Retina (tissue), 1 donor: Measurements from ENCODE around the gene GPR35.

Source experiments
- DNase-seq: peaks from one replicate; pipeline ENCODE4 v3.0.0-alpha.2; 2016

Gene GPR35

DNA sequence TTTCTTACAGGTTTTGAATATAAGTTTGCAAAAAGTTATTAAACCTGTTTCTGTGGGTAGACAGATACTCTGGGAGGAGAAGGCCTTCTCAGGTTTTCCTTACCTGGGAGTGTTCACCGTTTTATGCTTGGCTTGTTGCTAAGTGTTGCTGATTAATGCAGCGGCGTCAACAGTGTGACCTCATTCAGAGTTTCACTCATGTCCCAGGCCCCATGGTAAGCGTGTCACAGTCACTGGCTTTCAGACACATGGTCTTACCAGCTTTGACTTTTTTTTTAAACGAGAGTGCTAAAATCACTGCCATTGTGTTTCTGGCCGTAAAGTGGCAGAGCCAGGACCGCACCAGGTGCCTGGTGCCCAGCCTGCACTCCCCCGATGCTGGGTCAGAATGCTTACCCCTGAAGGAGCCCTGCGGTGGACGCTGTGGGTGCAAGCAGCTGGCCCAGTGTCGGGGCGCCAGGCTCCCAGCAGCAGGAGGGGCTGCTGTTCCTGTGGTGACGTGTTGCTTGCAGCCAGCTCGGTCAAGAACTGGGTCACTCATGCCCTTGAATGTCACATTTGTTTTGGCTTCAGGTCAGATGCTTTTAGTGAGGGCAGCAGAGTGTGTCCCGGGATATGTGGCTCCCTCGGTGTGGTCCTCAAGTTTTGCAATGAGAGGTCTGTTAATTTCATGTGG is 35.3 kb upstream of the GPR35 start:
- DNase-seq, result no peak

DNA sequence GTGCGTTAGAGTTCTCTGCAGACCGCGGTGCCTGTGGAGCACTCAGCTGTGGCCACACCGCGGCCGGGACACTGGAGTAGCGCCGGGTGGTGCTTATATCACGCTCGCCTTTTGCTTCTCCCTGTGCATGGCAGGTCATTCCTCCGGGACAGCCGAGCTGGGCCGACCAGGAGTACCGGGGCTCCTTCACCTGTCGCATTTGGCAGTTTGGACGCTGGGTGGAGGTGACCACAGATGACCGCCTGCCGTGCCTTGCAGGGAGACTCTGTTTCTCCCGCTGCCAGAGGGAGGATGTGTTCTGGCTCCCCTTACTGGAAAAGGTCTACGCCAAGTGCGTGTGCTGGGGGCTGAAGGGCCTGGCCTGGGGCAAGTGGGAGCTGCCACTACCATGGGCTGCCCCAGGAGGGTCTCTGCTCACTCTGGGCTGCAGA is 34.6 kb upstream of the GPR35 start:
- DNase-seq, result no peak

DNA sequence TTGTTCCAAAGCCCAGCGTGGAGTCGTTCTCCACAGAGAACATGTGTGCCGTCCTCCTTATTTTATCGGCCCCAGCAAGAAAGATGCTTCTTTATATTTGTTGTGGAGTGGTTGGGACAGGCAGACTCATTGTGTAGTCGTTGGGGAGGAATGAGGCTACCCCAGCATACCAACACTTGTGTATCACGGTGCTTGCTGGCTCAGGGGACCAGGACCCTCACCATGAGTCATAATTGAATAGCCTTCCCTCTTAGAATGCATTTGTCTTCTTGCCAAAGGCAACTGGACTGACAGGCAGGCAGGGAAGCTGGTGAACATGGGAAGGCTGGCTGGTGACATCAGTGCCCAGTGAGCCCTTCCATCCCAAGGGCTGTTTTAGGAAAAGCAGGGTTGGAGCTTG is 34.1 kb upstream of the GPR35 start:
- DNase-seq, result no peak

DNA sequence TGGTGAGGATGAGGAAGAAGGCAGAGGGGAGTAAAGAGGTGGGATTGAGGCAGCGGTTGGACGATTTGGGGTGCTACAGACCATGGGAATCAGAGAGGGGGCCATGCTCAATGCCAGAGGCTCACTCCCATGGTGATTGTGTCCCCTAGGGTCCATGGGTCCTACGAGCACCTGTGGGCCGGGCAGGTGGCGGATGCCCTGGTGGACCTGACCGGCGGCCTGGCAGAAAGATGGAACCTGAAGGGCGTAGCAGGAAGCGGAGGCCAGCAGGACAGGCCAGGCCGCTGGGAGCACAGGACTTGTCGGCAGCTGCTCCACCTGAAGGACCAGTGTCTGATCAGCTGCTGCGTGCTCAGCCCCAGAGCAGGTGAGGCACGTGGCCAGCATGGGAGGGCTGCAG is 33.5 kb upstream of the GPR35 start:
- DNase-seq, result no peak

DNA sequence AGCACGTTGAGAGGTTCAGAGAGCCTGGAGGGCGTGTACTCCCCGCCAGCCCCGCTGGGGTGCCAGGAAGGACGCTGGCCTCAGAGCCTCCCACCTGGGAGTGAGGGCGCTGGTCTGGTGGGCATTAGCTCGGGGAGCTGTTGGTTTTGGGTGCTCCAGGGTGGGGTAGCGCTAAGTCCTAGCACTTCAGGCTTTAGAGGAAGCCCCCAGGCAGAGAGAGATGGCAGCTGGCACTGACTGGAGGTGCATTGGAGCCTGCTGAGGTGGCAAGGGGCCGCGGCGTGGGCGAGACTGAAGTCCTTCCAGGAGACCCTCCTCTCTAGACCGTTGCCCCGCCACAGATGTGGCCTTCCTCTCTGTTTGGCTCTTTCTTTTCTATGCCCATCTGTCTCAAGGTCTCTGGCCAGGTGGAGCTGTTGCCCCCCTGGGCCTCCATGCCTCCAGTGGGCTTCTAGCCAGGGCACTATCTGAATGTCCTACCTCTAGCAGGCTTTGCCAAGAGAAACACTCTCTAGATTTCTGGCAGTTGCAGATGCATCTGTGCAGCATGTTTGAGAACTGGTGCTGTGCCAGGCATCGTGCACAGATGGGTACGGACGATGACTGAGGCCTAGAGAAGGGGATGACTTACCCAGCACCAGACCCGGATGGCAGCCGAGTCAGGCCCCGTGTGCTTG is 32.1 kb upstream of the GPR35 start:
- DNase-seq, result no peak

DNA sequence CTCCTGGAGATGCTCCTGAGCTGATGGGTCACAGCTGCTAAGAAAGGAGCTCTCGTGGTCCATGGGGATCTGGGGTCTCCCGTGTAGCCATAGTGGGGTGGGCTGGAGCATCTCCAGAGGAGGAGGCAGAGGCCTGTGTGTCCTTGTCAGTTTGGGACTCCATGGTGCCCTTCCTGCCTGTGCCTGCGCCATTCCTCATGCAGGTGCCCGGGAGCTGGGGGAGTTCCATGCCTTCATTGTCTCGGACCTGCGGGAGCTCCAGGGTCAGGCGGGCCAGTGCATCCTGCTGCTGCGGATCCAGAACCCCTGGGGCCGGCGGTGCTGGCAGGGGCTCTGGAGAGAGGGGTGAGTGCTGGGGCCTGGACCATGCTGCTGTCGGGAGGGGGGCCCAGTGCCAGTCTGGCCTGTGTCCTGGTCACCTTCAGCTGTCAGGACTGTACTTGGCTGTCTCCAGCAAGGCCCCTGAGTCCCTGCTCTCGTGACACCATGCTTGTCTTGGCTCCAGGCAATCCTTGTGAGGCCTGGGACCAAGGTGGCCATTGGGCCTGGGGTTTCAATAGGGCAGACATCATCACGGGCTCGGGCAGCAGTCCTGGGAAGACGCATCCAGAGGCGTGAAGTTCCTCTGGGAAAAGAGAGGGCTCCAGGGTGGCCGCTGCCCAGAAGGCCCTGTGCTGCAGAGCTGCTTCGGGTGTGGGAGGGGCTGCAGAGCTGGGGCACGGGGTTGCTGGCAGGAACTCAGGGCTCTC is 31.4 kb upstream of the GPR35 start:
- no peak for DNase-seq

DNA sequence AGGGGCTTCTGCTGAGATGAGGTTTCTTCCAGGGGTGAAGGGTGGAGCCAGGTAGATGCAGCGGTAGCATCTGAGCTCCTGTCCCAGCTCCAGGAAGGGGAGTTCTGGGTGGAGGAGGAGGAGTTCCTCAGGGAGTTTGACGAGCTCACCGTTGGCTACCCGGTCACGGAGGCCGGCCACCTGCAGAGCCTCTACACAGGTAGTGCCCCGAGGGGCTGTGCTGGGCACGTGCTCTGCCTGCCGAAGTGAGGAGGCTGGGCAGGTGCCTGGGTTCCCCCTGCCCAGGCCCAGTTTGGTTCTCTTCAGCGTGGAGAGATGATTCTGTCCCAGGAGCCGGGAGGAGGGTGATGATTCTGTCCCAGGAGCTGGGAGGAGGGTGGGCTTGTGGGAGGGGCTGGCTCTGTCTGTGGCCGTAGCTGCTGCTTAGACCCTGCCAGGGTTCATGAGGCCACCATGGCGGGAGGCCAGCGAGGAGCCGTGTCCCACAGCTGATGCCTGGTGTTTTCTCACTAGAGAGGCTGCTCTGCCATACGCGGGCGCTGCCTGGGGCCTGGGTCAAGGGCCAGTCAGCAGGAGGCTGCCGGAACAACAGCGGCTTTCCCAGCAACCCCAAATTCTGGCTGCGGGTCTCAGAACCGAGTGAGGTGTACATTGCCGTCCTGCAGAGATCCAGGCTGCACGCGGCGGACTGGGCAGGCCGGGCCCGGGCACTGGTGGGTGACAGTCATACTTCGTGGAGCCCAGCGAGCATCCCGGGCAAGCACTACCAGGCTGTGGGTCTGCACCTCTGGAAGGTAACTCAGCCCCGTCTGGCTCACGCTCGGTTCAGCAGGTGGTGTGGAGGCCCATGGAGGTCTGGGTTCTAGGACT is 30.5 kb upstream of the GPR35 start:
- DNase-seq, result no peak

DNA sequence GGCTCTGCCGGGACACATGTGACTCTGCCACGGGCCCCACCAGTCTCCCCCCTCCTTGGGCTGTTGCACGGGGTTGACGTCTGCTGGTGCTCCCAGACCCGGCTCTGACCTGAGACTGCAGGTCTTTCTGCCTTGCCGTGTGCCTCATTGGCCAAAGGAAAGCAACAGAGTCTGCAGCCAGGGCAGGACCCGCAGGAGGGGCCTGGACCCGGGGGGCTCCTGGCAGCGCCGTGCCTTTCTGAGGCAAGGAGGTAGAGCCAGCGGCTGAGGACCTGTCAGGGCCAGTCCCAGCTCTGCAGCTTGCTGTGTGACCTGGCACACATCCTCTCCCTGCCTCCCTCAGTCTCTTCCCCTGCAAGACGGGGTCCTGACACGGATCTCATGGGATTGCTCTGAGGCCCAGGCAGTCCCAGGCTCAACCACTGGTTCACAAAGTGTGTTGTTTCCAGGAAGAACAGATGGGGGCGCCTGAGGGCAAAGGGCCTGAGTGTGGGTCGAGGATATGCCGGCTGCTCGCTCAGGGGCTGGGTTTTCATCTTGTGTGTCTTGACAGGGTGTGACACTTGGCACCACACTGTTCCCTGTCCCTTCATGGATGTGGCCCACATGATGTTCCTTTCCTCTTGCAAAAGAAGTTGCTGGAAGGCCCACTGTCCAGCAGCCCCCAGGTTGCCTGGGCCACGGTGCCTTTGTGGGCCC is 29.8 kb upstream of the GPR35 start:
- DNase-seq, result no peak

DNA sequence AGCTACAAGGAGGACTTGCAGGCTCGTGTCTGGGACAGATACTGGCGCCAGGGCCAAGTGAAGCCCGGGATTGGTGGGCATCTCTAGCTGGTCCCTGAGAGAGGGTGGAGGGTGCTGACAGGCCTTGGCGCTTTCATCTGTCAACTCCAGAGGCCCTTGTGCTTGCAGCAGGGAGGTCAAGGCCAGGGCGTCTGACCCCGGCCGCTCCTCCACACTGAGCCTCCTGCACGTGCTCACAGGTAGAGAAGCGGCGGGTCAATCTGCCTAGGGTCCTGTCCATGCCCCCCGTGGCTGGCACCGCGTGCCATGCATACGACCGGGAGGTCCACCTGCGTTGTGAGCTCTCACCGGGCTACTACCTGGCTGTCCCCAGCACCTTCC is 29.2 kb upstream of the GPR35 start:
- DNase-seq, result no peak

DNA sequence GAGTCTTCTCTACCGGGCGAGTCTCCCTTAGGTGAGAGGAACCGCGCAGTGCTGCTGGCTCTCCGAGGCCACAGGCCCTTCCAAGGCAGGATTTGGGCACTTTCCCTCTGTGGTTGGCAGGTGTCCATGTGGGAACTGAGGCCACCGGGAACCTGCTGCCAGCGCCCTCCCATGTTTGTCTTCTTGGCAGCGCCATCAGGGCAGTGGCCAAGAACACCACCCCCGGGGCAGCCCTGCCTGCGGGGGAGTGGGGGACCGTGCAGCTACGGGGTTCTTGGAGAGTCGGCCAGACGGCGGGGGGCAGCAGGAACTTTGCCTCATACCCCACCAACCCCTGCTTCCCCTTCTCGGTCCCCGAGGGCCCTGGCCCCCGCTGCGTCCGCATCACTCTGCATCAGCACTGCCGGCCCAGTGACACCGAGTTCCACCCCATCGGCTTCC is 28.8 kb upstream of the GPR35 start:
- DNase-seq, result no peak

DNA sequence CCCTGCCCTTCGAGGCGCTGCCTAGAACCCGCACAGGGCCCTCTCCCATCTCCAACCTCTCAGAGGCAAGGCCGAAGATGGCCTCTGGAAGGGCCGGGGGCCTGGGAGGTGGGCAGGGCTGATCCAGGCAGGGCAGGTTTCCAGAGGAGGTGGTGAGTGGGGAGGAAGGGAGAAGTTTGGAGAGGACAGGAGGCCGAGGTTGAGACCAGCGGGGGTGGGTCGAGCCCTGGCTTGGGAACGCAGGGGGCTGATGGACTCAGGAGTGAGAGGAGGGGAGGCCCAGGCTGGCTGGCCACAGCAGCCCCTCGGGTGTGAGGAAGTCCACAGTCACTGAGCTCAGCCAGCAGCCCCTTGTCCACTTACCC is 28.2 kb upstream of the GPR35 start:
- DNase-seq, result no peak

DNA sequence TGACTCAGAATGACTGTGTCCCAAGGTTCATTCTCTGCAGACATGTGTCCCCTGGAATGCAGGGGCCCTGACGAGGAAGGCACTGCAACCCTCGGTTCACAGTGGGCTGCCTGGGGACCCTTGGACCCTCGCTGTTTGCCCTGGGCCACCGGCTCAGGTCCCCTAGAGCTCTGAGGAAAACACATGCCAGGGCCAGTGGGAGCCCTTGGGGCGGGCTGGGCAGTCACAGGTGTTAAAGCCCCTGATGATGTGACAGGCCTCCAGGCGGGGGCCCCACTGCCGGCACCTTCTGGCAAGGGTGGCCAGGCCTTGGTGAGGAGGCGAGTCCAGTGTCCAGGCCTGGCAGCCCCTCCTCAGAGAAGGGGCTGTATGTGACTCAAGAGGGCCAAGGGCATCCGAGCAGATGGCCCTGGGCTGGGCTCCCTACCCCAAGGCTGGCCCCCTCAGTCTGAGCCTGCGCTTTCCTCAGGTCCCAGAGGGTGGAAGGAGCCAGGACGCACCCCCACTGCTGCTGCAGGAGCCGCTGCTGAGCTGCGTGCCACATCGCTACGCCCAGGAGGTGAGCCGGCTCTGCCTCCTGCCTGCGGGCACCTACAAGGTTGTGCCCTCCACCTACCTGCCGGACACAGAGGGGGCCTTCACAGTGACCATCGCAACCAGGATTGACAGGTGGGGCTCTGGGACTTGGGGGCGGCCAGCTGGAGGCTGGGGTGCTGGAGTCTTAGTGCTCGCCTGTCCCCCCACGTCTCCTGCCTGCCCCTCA is 27.7 kb upstream of the GPR35 start:
- DNase-seq, result no peak

DNA sequence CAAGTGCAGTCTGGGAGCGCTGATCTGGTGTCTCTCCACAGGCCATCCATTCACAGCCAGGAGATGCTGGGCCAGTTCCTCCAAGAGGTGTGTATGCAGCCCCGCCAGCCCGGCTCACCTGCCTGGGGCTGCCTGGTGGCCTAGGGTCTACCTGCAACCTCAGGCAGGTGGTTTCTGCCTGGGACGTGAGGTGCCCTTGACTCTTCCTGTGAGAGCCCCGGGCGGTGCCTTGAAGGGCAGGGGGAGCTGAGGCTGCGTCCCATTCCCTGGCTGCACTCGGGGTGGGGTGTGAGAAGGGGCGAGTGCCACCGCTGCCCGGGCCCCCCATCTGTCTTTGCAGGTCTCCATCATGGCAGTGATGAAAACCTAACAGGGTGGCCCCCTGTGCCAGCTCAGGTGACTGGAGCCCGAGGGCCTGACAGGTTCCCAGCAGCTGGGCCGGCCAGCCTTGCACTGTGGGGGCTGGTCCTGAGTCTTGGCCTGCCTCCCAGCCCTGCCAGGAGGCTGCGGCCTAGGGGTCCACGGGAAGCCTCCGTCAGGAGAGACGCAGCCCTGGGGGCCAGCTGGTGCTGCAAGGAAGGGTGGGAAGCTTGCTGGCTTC is 26.9 kb upstream of the GPR35 start:
- no peak for DNase-seq

DNA sequence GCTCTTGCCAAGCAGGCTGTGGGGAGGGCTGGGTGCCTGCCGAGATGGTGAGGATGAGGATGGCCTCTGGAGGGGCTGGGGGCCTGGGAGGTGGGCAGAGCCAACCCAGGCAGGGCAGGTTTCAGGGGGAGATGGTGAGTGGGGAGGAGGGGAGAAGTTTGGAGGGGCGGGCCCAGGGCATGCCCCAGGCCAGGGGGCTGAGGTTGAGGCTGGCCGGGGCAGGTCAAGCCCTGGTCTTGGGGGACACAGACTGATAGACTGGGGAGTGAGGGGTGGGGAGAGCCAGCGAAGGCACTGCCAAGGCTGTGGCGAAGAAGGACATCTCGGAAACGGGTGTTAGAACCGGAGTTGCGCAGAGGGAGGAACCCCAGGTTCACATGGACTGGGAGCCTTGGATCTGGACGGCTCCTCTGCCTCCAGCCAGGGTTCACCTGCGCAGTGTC is 26.1 kb upstream of the GPR35 start:
- no peak for DNase-seq

DNA sequence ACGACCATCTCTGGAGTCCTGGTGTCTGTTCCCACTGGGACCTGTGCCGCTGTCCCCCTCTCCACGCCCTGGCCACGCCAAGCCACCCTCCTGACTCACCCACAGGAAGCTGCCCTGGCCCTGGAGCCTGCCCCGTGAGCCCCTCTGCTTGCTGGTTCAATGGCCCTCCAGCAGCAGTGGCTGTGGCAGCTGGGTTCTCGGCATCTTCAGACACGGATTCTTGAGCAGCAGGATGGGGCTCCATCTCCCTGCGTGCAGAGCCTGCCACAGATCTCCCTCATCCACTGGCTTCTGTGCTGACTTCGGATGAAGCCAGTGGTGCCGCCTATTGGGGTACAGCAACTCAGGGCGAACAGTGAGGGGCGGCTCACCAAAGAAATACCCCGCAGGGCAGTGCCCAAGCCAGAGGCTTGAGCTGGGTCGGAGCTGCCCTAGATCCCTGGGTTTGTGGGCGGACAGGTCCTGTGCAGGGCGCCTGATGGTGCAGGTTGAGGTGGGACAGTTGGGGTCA is 24.8 kb upstream of the GPR35 start:
- DNase-seq, result no peak

DNA sequence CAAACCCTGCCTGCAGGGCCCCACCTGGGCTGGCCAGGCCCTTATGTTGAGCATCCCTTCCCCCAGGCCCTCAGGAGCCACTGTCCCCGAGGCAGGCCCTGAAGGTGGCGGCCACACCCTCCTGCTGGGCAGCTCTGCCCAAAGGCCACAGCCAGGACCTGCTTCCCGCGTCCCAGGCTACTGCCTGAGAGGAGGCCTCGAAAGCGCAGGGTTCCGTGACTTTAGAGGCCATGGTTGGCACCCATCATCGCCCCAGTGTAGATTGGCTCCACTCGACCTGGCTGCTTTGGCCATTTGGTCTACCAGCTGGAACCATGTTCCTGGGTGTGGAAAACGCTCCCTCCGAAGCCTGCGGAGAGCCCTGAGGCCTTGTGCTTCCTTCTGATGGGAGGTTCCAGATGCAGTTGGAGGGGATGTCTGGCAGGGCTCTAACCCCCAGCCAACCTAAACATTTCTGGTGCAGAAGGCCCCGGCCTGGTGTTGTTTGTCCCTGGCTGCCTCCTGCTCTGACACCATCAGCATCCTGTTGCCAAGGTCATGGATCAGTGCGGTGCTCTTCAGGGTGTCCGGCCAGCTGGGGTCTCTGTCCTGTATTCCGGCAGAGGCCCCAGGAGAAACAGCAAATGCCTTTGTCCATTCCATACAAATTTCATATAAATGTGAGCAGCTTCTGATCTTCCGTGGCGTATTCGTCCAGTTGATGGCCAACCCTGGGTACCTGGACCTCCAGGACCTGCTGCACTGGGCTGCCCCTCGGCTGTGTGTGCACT is 24.0 kb upstream of the GPR35 start:
- DNase-seq, result no peak

DNA sequence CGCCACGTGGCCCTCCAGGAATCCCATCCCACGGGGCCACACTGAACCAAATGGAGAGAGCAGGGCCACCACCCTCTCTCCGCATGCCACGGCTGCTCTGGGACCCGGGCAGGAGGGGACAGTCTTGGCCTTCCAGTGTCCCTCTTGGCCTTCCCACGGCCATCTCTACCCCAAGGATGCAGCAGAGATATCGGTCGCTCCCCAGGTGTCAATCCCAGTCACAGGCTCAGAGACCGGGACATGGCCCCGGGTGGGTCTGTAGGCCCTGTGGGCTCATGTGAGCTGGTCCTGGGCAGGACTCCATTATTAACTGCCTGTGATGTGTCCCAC is 23.5 kb upstream of the GPR35 start:
- DNase-seq, result no peak

DNA sequence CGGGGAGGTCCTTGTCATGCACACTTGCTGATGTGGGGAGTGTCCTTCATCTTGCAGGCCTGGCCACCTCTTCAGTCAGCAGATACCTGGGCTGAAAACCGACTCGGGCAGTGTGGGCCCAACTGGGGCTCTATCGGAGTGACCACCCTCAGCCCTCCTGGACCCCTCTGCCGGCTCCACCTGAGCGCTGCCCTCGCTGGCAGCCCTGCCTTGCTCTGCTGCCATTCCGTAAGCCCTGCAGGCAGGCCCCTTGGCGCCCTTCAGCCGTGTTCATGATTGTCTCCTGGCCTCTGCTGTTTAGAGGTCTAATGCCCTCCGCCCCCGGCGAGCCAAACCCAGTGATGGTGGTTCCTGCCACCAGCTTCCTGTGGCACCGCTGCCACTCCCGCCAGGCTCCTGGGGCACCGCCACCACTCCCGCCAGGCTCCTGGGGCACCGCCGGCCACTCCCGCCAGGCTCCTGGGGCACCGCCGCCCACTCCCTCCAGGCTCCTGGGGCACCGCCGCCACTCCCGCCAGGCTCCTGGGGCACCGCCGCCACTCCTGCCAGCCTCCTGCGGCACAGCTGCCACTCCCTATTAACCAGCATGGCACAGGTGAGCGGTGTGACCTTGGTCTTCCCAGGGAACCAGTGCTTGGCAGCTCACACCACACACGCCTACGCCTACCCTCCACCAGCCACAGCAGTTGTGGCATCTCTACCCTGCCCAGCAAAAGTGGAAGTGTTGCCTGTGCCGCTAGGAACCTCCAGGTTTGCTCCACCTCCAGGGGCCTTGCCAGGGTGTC is 22.8 kb upstream of the GPR35 start:
- DNase-seq, result no peak

DNA sequence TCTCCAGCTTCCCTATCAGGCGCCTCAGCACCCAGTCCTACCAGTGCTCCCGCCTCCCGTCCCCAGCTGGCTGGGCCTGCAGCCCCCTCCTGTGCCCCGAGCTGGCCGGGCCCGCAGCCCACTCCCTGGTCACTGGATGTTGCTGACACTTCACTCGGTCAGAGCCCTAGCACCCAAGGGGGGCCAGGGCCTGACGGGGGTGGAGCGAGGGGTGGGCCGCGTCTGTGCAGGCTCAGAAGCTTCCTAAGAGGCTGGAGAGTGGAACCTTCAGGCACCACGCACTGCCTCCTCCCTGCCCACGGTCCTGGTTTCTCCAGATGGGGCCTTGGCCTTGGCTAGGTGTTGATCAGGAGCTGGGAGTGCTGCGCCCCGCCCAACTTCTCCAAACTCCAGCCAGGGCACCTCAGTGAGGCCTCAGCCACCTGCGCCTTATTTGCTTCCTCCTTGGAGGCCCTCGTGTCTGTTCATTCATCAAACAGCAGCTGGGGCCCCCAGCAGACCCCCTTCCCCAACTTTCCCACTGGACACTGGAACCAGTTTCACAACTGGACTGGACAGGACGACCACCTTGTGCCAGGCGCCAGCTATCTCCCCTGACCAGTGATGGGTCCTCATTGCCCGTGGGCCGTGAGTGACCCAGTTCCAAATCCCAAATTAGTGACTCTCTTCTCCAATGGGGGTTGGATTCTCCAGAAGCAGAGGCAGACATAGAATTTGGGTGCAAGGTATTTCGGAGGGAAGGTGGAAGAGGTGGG is 22.0 kb upstream of the GPR35 start:
- no peak for DNase-seq
